ENCODE results near the gene ZNF557. TPM values are rescaled to one million over a fixed set of nuclear protein-coding genes. Genes with fewer than 3 reads are reported as not detected.

The ZNF557 gene
- total RNA-seq, 1 donor from 2014 or later = 15.7 TPM

DNA sequence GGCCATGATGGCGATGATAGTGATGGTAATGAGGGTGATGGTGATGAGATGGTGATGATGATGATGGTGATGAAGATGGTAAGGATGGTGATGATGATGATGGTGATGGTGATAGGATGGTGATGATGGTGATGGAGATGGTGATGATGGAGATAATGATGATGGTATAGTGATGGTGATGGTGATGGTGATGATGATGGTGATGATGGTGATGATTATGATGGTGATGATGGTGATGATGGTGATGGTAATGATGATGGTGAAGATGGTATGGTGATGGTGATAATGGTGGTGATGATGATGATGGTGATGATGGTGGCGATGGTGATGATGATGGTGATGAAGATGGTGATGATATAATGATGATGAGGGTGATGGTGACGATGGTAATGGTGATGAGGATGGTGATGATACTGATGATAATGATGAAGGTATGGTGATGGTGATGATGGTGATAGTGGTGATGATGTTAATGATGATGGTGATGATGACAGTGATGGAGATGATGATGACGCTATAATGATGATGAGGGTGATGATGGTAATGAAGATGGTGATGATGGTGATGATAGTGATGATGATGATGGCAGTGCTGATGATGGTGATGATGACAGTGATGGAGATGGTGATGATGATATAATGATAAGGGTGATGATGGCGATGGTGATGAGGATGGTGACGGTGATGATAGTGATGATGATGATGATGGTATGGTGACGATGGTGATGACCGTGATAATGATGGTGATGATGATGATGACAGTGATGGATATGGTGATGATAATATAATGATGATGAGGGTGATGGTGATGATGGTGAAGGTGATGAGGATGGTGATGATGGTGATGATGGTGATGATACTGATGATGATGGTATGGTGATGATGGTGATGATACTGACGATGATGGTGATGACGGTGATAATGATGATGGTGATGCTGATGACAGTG, 37.5 kb downstream of the ZNF557 start:
- no peak for DNase-seq (ENCODE audit: low spot score, unreplicated experiment)
- Mint-ChIP-seq H3K36me3 (ENCODE audit: insufficient read depth) (no peaks in the 10 kb centered on the region), H3K27me3 (no peaks in the 10 kb centered on the region), H3K4me1 (ENCODE audit: low read depth) (peaks cover 10% of the 10 kb centered on the region), H3K4me3 (ENCODE audit: low read depth) (no peak overlapping the region), H3K27ac (no peak overlapping the region), H3K9me3 (ENCODE audit: low read depth) (no peaks in the 10 kb centered on the region)
- TF ChIP-seq, protein P1, sequence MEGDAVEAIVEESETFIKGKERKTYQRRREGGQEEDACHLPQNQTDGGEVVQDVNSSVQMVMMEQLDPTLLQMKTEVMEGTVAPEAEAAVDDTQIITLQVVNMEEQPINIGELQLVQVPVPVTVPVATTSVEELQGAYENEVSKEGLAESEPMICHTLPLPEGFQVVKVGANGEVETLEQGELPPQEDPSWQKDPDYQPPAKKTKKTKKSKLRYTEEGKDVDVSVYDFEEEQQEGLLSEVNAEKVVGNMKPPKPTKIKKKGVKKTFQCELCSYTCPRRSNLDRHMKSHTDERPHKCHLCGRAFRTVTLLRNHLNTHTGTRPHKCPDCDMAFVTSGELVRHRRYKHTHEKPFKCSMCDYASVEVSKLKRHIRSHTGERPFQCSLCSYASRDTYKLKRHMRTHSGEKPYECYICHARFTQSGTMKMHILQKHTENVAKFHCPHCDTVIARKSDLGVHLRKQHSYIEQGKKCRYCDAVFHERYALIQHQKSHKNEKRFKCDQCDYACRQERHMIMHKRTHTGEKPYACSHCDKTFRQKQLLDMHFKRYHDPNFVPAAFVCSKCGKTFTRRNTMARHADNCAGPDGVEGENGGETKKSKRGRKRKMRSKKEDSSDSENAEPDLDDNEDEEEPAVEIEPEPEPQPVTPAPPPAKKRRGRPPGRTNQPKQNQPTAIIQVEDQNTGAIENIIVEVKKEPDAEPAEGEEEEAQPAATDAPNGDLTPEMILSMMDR (IDR thresholded peaks at IDR 0.05; ENCODE audit: unreplicated experiment) = no peak

DNA sequence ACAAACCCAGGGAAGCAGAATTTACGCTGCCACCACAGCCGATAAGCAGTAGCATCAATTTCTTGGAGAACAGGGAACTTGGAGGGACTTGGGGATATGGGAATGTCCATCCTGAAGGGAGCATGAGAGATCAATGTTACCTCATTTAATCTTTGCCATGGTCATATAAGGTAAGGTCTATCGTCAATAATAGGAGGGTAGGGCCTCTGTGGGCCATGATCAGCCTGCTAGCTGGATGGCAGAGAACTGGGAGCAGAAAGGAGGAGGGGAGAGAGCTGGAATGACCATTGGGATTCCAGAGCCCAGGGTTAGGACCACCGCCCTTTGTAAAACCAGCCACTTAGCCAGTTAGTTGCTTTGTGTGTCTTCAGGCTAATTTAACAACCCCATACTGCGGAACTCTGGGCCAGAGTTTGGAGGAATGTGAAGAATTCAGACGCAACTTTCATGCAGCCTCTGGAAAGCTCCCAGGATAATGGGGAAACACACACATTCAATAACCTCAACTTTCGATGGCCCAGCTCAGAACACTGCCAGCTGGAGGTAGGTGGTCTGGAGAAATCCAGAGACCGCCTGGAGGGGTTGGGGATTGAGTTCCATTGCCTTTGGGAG, 40.3 kb downstream of the ZNF557 start:
- no peak overlapping the region for H3K4me3 Mint-ChIP-seq (ENCODE audit: low read depth)
- peaks cover 2% of the 10 kb centered on the region for H3K4me1 Mint-ChIP-seq (ENCODE audit: low read depth)
- no peak overlapping the region for H3K27ac Mint-ChIP-seq
- peaks cover 4% of the 10 kb centered on the region for H3K36me3 Mint-ChIP-seq (ENCODE audit: insufficient read depth)
- DNase-seq (ENCODE audit: low spot score, unreplicated experiment) = no peak
- H3K27me3 Mint-ChIP-seq = no peaks in the 10 kb centered on the region
- TF ChIP-seq, protein P1 (IDR thresholded peaks at IDR 0.05; ENCODE audit: unreplicated experiment) = no peak
- H3K9me3 Mint-ChIP-seq (ENCODE audit: low read depth) = no peaks in the 10 kb centered on the region

- DNase-seq (ENCODE audit: low spot score, unreplicated experiment) = no peak
- no peak overlapping the region for H3K4me3 Mint-ChIP-seq (ENCODE audit: low read depth)
- H3K4me1 Mint-ChIP-seq (ENCODE audit: low read depth) = peaks cover 2% of the 10 kb centered on the region
- no peaks in the 10 kb centered on the region for H3K9me3 Mint-ChIP-seq (ENCODE audit: low read depth)
- no peaks in the 10 kb centered on the region for H3K27me3 Mint-ChIP-seq
- H3K27ac Mint-ChIP-seq = no peak overlapping the region
- TF ChIP-seq, protein P1 (IDR thresholded peaks at IDR 0.05; ENCODE audit: unreplicated experiment) = no peak
- peaks cover 11% of the 10 kb centered on the region for H3K36me3 Mint-ChIP-seq (ENCODE audit: insufficient read depth)
These were observed 43.2 kb downstream of the ZNF557 start for GRCh38 chr19:7112675-7113074.

DNA sequence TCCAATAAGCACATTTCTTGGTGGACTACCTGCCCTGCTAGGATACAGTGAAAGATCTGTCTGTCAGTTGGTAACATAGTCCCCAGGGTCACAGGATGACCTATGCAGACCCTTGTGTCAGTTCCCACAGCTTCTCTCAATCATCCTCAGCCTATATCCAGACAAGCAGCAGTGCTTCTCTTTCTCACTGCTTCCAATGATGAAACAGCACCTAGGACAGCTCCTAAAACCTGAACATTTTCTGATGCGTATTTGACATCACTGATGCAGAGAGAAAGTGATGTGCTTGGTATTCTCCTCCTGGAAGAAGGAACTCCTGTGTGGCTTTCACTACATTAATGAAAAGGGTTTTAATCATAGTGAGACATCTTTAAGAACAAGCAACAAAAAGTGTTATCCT, 43.7 kb downstream of the ZNF557 start:
- Mint-ChIP-seq H3K9me3 (ENCODE audit: low read depth) (no peaks in the 10 kb centered on the region), H3K4me3 (ENCODE audit: low read depth) (no peak overlapping the region), H3K4me1 (ENCODE audit: low read depth) (peaks cover 2% of the 10 kb centered on the region), H3K36me3 (ENCODE audit: insufficient read depth) (peaks cover 11% of the 10 kb centered on the region), H3K27ac (no peak overlapping the region), H3K27me3 (no peaks in the 10 kb centered on the region)
- no peak for DNase-seq (ENCODE audit: low spot score, unreplicated experiment)
- TF ChIP-seq, protein P1 (IDR thresholded peaks at IDR 0.05; ENCODE audit: unreplicated experiment) = no peak

DNA sequence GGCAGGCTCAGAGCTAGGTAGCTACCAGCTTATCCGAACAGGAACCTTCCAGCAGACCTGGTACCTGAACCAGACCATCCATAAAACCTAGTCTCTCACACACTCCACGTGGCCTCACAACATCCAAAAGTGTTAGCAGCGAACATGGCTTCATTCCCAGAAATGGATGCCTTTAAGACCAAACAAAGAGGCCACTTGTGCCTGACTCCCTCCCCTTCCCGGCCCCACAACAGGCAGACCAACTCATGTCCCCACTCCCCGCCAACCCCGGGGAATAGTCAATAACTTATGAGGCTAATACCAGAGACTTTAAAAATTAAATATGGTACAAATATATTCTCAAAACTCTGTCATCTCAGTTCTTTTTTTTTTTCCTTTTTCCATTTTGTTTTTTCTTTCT, 46.2 kb downstream of the ZNF557 start:
- no peak overlapping the region for H3K27ac Mint-ChIP-seq
- no peaks in the 10 kb centered on the region for H3K9me3 Mint-ChIP-seq (ENCODE audit: low read depth)
- no peak for DNase-seq (ENCODE audit: low spot score, unreplicated experiment)
- no peak overlapping the region for H3K4me3 Mint-ChIP-seq (ENCODE audit: low read depth)
- no peaks in the 10 kb centered on the region for H3K4me1 Mint-ChIP-seq (ENCODE audit: low read depth)
- peaks cover 26% of the 10 kb centered on the region for H3K36me3 Mint-ChIP-seq (ENCODE audit: insufficient read depth)
- H3K27me3 Mint-ChIP-seq = no peaks in the 10 kb centered on the region
- TF ChIP-seq, protein P1 (IDR thresholded peaks at IDR 0.05; ENCODE audit: unreplicated experiment) = no peak

Data from progenitor cell of endocrine pancreas (in vitro differentiated cells).